CD4-positive, alpha-beta T cell treated with Interferon gamma for 1 hour (primary cell): ENCODE measurements around the gene CFI.

Experiments
- DNase-seq: peaks from one replicate; pipeline ENCODE4 v3.0.0-alpha.2; 2020

CFI gene

DNA sequence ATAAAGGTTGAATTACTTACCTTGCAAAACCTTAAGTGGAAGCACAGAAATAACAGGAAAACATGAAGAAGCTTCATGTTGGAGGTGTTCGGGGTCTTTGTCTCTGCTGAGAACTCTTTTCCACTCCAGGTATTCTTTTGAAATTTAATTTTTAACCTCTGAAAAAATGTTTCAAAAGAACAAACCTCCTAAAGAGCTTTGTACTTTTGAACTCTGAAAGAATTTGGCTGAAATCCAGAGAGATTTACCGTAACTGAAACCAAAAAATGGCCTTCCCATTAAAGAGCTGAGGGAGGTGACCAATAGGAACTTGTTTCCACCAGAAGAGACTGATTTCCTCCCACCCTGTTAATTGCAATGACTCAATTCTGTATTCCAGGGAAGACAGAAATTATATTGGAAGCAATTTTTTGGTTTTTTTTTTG, at the start of gene CFI:
Gene CFI, minus strand, starts transcription at position 105 of the 425 bp plus-strand sequence. Its CDS starts 28 bp downstream, at position 77.
- DNase-seq, result no peak

DNA sequence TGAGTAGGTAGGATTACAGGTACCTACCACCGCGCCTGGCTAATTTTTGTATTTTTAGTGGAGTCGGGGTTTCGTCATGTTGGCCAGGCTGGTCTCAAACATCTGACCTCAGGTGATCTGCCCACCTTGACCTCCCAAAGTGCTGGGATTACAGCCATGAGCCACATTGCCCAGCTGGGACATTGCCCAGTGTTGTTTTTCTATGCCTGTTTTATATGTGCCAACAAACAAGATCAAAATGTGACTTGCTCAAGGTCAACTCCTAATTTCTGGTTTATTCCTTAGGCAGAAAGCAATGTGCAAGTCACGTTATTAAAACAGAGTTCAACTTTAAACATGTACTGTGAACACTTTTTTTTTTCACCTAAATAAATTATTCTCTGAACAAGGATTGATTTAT, 48.8 kb upstream of the CFI start:
- no peak for DNase-seq

DNA sequence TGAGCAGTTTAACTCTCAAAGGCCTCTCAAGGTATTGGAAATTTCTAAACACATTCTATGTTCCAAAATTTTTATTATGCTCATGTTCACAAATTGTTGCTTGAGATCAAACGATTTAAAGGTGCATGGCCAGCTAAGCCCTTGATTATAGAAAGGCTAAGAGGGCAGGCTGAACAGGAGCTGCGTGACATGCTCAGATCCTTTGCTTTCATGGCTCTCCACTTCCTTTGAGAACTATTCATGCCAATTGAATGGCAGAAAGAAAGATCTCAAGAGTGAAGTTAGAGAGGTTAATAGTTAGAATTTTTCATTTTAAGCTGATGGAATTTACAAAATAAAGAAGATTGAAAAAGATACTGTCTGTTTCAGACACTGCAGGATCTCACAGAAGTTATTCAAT, 46.7 kb upstream of the CFI start:
- no peak for DNase-seq

DNA sequence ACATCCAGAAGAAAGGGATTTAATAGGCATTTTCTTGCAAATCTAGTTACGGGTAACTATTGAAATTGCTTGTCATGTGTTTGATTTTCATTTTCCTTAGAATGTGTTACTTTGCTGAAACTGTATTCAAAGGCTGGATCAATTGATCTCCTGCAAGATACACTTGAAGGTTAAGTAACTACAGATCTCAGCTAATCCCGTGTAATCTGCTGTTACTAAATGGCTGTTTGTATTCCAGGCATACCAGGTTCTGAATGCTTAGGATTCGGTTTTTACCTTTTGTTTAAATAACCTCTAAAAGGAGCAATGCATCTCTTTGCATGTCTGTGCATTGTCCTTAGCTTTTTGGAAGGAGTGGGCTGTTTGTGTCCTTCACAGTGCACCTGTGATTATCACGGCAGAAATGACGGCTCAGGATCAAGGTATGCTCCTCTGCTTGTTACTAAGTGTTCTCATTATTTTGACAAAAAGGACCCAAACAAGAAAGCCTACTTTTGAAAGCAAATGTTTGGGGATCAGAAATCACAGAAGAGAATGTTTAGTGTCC, 46.2 kb upstream of the CFI start, which contains the start of gene LRIT3:
Gene LRIT3, plus strand, starts transcription at position 212 of the 547 bp plus-strand sequence. Its CDS starts 95 bp downstream, at position 307.
- DNase-seq, result no peak

DNA sequence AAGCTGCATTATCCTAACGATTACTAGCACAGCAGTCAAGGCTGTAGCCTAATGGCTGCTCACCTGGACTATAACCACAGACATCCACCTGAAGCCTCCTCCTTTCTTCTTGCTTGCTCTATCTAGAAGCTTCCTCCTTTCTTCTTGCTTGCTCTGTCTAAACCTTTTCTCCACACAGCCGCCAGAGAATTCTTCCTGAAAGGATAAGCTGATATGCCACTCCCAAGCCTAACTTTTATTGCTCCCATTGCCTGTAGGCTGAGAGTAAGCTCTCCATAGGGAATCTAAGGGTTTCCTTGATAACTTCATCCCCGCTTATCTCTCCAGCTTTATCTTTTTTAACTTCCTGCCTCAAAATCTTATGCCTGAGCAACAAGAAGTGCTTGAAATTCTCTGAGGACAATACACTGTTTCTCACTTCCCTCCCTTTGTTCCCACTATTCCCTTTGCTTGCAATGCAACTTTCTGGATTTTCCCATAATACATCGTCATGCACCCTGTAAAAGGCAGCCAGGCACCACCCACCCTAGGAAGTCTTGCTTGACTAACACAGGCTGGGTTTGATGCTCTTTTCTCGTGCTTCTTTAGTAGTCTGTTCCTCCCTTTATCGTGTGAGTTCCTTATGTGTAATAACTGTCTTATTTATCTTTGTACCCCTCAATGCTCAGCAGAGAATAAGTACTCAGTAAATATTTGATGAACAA, 44.7 kb upstream of the CFI start:
- no peak for DNase-seq

DNA sequence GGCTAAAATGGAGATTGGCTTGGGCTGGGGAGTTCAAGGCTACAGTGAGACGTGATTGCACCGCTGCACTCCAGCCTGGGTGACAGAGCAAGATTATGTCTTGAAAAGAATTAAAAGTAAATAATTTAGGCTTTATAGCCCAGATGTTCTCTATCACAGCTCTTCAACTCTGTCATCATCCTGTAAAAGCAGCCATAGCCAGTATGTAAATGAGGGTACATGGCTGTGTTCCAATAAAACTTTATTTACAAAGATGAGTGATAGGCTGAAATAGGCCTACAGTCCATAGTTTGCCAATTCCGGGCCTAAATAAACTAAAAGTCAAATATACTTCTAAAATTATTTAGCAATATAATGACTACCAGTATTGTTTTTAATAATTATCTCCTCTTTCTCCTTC, 35.2 kb upstream of the CFI start:
- no peak for DNase-seq

DNA sequence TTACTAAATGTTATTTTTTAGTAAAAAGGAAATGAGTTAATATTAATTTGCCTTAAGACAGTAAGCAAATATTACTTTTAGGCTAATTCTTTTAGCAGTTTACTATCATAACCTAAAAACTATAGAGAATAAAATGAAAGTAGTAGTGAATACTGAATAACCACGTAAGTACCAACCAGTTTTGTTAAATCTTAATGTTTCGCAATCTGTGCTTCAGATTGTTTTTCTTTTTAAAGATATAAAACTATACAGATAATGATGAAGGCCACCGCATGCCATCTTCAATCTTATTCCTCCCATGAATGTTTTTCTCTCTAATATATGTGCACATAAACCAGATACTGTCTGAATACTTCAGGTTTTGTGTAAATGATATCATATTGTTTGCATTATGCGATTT, 32.0 kb upstream of the CFI start:
- DNase-seq, result no peak

DNA sequence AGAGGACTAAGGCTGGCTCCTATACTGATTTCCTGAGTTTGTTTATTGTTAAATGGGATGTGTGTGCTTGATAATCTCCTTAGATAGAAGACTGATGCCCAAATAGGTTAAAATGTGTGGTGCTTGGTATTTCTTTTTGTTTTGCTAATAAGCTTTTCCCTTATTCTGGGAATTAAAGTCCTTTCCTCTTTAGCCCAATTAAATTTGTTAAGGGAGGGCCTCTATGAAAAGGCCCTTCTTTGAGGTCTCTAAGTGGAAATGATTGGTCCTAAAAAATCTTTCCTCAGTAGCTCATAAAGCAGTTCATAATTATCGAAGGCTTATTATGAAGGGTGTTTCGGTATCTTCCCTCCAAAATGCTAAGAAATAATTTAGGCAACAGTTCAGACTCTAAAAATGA, 25.9 kb upstream of the CFI start, which contains the start of gene RRH:
Gene RRH, plus strand, starts transcription at position 301 of the 400 bp plus-strand sequence. Its CDS starts 56 bp downstream, at position 357.
- no peak for DNase-seq

DNA sequence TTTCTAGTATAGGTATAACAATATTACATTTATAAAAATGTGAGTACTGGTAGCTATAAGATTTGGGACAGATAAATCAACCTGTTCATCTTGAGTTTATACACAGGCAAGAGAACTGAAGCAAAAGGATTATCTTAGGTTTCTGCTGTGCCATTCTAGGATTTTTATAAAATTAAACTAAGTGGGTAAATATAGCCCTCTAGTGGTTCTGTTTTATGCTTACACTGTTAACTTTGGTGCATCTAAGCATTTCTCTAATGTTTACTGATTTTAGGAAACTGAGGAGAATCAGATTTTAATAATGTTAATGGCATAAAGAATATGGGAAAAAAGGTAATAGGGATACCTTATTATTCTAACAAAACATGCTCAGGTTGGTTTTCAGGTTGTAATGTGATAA, 24.9 kb upstream of the CFI start:
- no peak for DNase-seq

DNA sequence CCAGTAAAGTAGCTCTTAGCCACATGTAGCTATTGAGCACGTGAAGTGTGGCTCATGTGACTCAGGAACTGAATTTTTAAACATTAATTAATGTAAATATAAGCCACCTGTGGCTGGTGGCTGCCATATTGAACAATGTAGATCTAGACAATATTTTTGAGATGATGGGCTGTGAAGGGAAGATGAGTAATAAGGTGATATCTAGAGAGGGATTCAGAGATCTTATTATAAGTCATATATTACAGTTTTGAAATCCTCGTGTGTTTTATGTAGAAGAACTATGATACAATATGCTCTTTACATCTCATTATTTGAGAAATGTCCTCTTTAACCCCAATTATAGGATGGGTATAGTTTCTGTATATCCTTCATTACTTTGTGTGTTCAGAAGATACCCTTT, 19.4 kb upstream of the CFI start:
- DNase-seq, result no peak

DNA sequence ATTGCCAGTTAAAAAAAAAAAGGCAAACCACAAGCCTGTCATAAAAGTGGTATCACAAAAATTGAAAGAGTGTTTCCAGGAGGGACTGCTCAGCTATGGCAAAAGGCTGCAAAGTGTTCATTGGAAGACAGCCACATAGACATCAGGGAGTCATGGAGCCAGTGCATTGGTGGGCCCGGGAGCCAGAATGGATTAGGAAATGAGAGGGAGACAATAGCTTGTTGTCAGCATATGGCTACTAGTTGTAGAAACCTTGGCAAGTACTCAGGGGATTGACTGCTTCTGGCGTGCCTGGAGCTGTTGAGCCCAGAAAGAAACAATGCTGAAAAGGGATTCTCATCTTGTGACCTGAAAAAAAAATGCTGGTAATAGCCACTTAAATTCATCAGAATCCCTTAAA, 18.8 kb upstream of the CFI start:
- DNase-seq, result no peak

DNA sequence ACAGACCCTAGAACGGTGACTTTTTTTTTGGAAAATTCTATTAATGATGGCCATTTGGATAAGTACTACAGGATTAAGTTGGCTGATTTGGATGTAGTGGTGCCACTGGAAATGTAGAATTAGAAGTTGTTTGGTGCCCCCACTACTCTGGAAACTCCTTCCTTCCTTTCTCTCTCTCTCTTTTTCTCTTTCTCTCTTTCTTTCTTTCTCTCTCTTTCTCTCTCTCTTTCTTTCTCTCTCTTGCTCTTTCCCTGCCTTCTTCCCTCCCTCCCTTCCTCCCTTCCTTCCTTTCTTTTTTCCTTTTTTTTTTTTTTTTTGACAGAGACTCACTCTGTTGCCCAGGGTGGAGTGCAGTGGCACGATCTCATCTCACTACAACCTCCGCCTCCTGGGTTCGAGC, 16.5 kb upstream of the CFI start:
- DNase-seq, result no peak

DNA sequence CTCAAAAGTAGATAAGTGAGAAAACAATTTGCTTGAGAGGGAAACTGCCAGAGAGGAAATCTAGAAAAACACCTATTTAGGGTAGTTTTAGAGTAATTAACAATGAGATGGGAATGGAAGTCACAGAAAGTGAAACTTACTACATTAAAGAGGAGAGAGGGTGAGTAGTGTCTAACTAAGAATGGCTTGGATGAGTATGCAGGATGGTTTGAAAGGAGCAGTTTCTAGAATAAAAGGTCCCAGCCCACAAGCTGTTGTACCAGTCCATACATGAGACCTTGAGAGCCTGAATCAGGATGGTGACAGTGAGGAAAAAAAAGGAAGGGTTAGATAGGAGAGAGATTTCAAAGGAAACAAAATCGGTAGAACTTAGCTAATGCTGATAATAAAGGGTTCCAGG, 15.1 kb upstream of the CFI start:
- DNase-seq, result no peak

DNA sequence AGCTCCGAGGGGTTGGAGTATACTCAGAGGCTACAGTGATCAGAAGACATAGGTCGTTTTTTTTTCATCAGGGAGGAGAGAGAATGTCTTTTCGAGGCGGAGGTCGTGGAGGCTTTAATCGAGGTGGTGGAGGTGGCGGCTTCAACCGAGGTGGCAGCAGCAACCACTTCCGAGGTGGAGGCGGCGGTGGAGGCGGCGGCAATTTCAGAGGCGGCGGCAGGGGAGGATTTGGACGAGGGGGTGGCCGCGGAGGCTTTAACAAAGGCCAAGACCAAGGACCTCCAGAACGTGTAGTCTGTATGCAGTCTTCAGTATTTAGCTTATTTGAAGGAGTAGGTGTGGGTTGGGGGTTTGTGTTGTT, 14.3 kb upstream of the CFI start:
- DNase-seq, result peak; percentile 33

DNA sequence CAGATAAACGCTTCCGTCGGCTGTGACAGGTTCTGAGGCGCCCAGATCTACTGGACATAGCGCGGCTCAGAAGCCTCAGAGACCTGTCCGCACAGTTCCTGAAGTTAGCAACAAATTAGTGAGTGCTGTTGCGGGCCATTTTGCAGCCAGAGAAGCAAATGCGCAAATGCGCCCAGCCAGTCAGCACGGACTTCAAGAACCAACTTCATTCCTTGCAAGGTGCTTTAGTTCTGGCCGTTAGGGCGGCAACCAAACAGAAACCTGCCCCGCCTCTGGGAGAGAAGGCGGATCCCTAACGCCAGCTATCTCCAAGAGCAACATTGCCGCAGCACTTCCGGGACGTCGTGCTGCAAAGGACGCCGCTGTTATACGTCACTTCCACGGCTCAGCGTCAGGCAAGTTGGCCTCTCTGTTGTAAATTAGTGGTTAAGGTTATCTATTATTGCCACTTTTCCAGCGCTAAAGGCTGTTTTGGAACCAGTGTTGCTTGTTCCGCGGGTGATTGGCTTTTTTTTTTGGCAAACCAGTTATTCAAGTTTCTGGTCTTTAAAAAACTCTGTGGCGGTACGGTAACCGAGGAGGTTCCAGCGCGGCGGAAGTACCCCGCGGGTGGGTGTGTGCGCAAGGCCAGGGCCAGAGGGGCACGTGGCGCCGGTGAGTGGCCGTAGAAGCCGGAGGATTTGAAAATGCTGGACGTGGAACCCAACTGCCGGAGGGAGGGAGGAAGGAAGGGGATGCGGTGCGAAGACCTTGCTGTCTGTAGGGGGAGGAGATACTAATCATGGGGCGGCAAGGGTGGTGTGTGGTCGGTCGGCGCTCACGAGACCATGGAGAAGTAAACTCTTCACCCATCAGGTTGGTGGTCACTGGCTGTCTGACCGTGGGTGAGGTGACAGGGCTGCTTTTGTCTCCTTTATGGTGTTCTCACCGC, 13.6 kb upstream of the CFI start, which contains the start of gene GAR1:
Gene GAR1, plus strand, starts transcription at position 612 of the 931 bp plus-strand sequence. CDS start 403 bp downstream, outside the sequence.
- peak; percentile 86 for DNase-seq

DNA sequence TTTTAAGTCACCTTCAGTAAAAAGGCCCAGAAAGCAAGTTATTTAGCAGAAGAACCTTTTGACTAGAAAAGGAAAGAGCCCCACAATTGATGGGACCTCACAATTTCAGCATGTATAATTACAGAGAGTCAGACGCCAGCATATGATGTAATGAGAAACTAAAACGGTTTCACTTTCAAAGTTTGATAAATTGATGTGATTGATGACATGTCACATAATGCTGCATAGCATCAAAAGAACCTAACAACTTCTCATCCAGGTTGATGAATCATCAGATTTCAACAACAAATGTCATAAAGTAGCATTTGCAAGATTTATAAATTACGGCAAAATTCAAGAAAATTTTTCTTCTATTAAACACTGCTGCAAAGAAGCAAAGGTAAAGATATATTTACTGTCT, 9.9 kb upstream of the CFI start:
- no peak for DNase-seq

DNA sequence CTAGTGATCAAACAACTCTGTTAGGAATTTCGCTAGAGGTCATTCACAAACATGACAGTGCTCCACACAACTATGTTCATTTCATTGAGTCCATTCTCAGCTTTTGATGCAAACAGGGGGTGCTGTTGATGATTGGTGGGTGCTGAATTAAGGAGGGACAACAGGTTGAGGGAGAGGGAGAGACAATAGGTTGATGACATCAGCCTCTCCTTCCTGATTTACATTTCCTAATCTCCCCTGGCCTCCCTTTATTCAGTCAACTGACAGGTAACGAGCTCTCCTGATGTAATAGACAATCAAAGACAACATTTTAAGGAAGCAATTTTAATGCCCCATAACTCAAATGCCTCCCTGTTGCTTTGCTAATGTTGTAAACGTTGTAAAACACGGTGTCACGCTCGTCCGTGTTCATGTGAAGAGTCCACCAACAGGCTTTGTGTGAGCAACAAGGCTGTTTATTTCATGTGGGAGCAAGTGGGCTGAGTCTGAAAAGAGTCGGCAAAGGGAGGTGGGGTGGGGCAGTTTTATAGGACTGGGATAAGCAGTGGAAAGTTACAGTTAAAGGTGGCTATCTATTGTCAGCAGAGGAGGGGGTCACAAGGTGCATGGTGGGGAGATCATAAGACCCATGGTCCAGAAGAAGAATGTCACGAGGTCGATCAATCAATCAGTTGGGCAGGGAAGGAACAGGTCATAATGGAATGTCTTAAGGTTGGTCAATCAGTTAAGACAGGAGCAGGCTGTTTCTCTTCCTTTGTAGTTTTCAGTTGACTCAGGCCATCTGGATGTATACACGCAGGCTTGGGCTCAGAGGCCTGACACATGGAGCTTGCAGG, 9.0 kb upstream of the CFI start:
- no peak for DNase-seq

DNA sequence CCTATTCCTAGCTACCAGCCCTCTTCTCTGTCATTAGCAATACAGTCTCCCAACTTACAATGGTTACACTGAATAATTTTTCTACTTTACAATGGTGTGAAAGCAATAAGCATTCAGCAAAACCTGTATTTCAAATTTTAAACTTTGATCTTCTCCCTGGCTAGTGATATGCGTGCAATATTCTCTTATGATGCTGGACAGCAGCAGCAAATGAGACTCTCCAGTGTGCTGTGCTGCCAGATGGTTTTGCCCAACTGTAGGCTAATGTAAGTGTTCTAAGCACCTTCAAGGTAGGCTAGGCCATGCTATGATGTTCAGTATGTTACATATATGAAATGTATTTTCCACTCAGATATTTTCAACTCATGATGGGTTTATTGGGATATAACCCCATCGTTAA, 7.9 kb upstream of the CFI start:
- no peak for DNase-seq

DNA sequence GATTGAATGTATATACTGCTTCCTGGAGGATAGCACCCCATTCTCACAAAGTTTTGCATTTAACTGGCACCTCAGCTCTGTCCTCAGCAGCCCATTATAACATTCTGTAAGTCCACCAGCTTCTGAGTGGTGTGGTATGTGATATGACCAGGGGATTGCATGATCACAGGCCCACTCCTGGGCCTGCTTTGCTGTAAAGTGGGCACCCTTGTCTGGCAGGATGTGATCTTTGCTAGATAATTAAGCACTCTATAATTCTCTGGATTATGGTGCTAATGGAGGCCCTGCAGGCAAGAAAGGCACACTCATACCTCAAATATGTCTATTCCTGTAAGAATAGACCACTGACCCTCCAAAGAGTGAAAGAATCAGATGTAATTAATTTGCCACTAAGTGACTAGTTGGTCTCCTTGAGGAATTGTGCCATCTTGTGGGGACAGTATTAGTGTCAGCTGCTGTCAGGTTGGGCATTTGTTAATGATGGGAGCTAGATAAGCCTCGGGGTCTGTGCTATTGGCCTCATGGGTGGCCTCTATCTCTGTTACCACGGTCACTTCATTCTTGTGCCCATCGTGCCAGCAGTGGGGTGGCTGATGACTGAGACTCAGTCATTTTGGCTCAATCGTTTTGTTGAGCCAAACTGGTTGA, 2.2 kb upstream of the CFI start:
- DNase-seq, result peak; percentile 2

DNA sequence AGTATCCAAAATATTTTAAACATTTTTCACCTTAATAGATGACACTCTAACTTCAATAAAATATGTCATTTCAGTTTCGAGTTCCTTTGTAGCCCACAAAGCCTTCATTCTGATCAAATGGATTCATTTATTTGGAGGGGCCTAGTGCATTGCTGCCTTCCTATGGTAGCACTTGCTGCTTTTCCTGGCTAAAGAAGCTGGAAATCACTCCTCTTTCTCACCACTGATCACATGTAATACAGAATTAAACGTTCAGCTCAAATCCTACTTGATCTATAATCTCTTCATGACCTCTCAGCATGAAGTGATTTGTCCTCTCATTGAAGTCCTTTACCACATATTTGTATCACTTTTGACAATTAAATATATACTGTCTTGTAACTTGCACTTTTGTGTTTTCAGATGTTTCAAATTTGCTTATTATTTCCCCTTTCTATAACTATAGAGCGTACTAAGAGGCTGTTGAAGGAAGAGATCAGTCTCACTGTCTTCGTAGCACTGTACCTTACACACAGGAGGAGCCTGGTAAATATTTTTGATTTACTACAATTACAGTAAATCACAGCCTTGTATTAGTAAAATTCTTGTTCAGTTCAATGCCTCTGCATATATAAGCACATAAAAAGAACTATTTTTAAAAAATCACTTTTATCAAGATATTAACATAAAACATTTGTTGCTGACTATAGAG, 555 bp downstream of the CFI start:
- no peak for DNase-seq

DNA sequence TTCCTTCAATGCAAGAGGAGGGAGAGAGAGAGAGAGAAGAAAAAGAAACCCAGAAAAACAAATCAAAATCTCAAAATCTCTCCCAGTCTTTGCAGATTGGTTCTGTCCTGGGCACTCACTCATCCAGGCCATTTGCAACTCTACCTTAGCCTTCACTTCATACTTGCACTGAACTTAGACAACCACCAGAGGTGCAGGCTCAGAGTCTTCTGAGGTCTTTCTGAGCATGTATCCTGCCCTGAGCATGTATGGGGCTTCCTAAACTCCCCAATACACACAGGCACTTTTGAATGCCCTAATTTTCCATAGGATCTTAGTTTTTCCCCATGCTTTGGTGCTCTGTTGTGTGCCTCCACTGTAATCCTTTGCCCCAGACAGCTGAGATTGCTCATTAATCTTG, 2.9 kb downstream of the CFI start:
- DNase-seq, result no peak

DNA sequence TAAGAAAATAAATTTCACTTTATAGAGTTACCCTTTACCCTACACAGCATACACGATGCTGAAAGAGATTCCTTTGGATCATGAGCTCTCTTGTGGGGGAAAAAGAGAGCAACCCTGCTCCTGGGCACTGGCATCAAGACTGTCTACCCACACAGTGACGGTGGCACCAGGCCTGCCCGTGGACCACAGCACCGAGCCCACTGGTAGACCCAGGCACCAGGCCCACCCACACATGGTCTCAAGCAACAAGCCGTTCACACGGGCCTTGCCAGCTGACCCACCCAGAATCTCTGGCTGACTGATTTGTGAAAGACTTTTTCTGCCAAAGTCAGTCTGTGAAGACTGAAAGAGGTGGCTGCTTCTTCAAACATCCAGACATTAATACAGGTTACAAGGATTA, 6.7 kb downstream of the CFI start:
- no peak for DNase-seq
